Pancreas (tissue), 10 donors: ENCODE measurements around the gene LRP3. TPM values are rescaled to one million over a fixed set of nuclear protein-coding genes. Genes with fewer than 3 reads are reported as not detected.

Source experiments
- ATAC-seq, 4 donors: fragments of 200-7000 bp; cut with Tn5 transposase; one replicate each; pipeline versions ENCODE4 v1.8.0 to v1.9.1; 2020; ENCODE audit warnings: mild to moderate bottlenecking in 4 of 4, moderate library complexity in 4 of 4
- DNase-seq, 6 donors: peaks; one replicate each; pipeline ENCODE4 v3.0.0-alpha.2; 2020
- FAIRE-seq: peaks from 2 replicates; lab custom pipeline; 2012; peaks lifted over from hg19 to GRCh38; lab: Jason Lieb, UNC
- H3K27ac ChIP-seq, 4 donors: fragments of 200-600 bp; sonication (generic); 1 replicate in 3 of 4; 2 replicates in 1 of 4; pipeline versions ENCODE4 v1.5.0 to v1.8.0; 2020
- H3K27me3 ChIP-seq, 4 donors: fragments of 200-600 bp; one replicate each; pipeline ENCODE4 v1.8.0; 2021
- H3K36me3 ChIP-seq, 3 donors: fragments of 200-600 bp; sonication (generic) in 1 of 3; one replicate each; pipeline versions ENCODE4 v1.5.0 to v1.8.0; 2020 to 2021
- H3K4me1 ChIP-seq, 3 donors: fragments of 200-600 bp; one replicate each; pipeline ENCODE4 v1.8.0; 2021
- H3K4me3 ChIP-seq, 4 donors: fragments of 200-600 bp; sonication (generic) in 2 of 4; one replicate each; pipeline versions ENCODE4 v1.5.0 to v1.8.0; 2020 to 2021
- H3K9me3 ChIP-seq, 4 donors: fragments of 200-600 bp; one replicate each; pipeline ENCODE4 v1.8.0; 2021
- CTCF ChIP-seq, 4 donors: fragments of 200-600 bp; sonication (generic) in 3 of 4; IDR thresholded peaks; one replicate each; pipeline versions ENCODE4 v1.5.0 to v1.8.0; 2021; ENCODE audit warnings: antibody characterized with exemption in 4 of 4
- WGBS, 2 donors: extraction: QIAGEN DNeasy Blood & Tissue Kit; methylation state at CpG; one replicate each; pipeline ENCODE4 v1.1.7; 2013; 5-methylcytosine and 5-hydroxymethylcytosine counted together
- intact Hi-C, 3 donors: fragments of 100-400 bp; cut with DNase I; formaldehyde crosslinking; loops; one replicate each; pipeline versions ENCODE4 v1.11.1 to v1.14.2; 2022
- polyA plus RNA-seq, 2 donors: library from polyadenylated mRNA; stranded (reverse); fragments of 200-250 nt; gene quantifications; one replicate each; pipeline ENCODE4 v1.2.3, GENCODE V29; 2013
- total RNA-seq, 6 donors: library from RNA; stranded (reverse); fragmentation: NEBNext Ultra II Directional in 4 of 6; extraction: Animal tissue kit (Norgen Biotek cat#: 25700) in 4 of 6; gene quantifications; one replicate each; pipeline versions ENCODE4 v1.2.1 to v1.2.4, GENCODE V29; 2021 to 2023
- donor health status: healthy with polysubstance abuse.
- donor health status: DM: no; HTN: no; CAD: no; lungs with moderate emphysema.
- donor health status: DM: no; HTN: no; CAD: no.
- donor health status: control.
- donor health status: control.
- donor health status: Bipolar disorder and iron deficiency.
- donor health status: DM: yes; HTN: yes; CAD: no.
- donor health status: DM: no; HTN: no; CAD: no.
- donor health status: DM: no; HTN: no; CAD: no.
- donor health status: DM: yes; HTN: yes; CAD: no.

LRP3 gene
- total and polyA plus RNA-seq, 8 donors = 7.2 to 21.0 (median 13.2) TPM

- no peaks in the 10 kb centered on the region for H3K9me3 ChIP-seq
- H3K27ac ChIP-seq = no peak overlapping the region
- intact Hi-C loops = no loop called here
- DNase-seq (no peak), FAIRE-seq (no peak), ATAC-seq (no peak)
- no peaks in the 10 kb centered on the region for H3K36me3 ChIP-seq
- no peaks in the 10 kb centered on the region for H3K4me1 ChIP-seq
- WGBS, 2 donors = 69 to 85% methylated on average over 9 of the region's 9 CpGs
- TF ChIP-seq CTCF (IDR thresholded peaks at IDR 0.05) = no peak
- H3K27me3 ChIP-seq = peaks cover 0 to 2% (median 0%) of the 10 kb centered on the region in 4 donors
- H3K4me3 ChIP-seq = no peak overlapping the region
These were observed 39.1 kb downstream of the LRP3 start for GRCh38 chr19:33233056-33233873.

GRCh38 chr19:33234092-33234491 lies 40.0 kb downstream of the LRP3 start:
- intact Hi-C loops = no loop called here
- Histone ChIP-seq H3K27ac (no peak overlapping the region), H3K27me3 (no peaks in the 10 kb centered on the region), H3K9me3 (no peaks in the 10 kb centered on the region), H3K4me1 (no peaks in the 10 kb centered on the region), H3K36me3 (no peaks in the 10 kb centered on the region), H3K4me3 (no peak overlapping the region)
- 58 to 75% methylated on average over 8 of the region's 8 CpGs for WGBS, 2 donors
- no peak for TF ChIP-seq CTCF (IDR thresholded peaks at IDR 0.05)
- DNase-seq = peak in 1 of 6 donors; percentile 40
- ATAC-seq = no peak
- FAIRE-seq = no peak

GRCh38 chr19:33234736-33235135 lies 40.6 kb downstream of the LRP3 start:
- no peak for FAIRE-seq
- DNase-seq = peak in 1 of 6 donors; percentile 32
- Histone ChIP-seq H3K4me1 (no peaks in the 10 kb centered on the region), H3K36me3 (no peaks in the 10 kb centered on the region), H3K27ac (no peak overlapping the region), H3K27me3 (no peaks in the 10 kb centered on the region), H3K4me3 (no peak overlapping the region), H3K9me3 (no peaks in the 10 kb centered on the region)
- ATAC-seq = no peak
- WGBS, 2 donors = 38 to 48% methylated on average over 9 of the region's 9 CpGs
- TF ChIP-seq CTCF (IDR thresholded peaks at IDR 0.05) = no peak
- intact Hi-C loops = loop anchor here in 1 of 3 donors (5.0 kb wide), 1 partner anchor 538 kb away; no protein-coding TSS in a partner anchor

GRCh38 chr19:33235269-33235995 lies 41.3 kb downstream of the LRP3 start:
- TF ChIP-seq CTCF (IDR thresholded peaks at IDR 0.05) = peak; percentile 77 to 92 (median 86)
- H3K27ac ChIP-seq = no peak overlapping the region
- 52 to 61% methylated on average over 29 to 30 of the region's 30 CpGs for WGBS, 2 donors
- intact Hi-C loops = loop anchor here in 1 of 3 donors (5.0 kb wide), 1 partner anchor 537 kb away; no protein-coding TSS in a partner anchor
- H3K27me3 ChIP-seq = no peaks in the 10 kb centered on the region
- H3K4me3 ChIP-seq = no peak overlapping the region
- no peak for FAIRE-seq
- H3K9me3 ChIP-seq = no peaks in the 10 kb centered on the region
- peak; percentile 50 to 98 (median 83) for DNase-seq
- ATAC-seq = peak; percentile 74 to 94 (median 89)
- H3K4me1 ChIP-seq = no peaks in the 10 kb centered on the region
- no peaks in the 10 kb centered on the region for H3K36me3 ChIP-seq
